Measurements from ENCODE around the gene ZNF580.

- TF ChIP-seq EZH2 (IDR thresholded peaks at IDR 0.05; ENCODE audit: insufficient read depth, low read length) (no peak), CTCF (IDR thresholded peaks at IDR 0.05; ENCODE audit: insufficient read depth, low read depth, low read length) (no peak)
These were observed 18.4 kb upstream of the ZNF580 start for GRCh38 chr19:55622242-55622969.
